Caco-2 (cell line): ENCODE measurements around the gene NPFFR1. TPM values are rescaled to one million over a fixed set of nuclear protein-coding genes. Genes with fewer than 3 reads are reported as not detected.

ENCODE experiments used
- BruUV-seq: library from RNA; stranded (reverse); fragments of 400-500 nt; replicated peaks from 2 replicates; lab custom pipeline; 2021; lab: Mats Ljungman, UMichigan
- CTCF ChIA-PET: fragments of 300-600 bp; sonication (Branson Sonifier 250); formaldehyde crosslinking; loops from one replicate; lab custom pipeline; 2022; ENCODE audit warnings: antibody characterized with exemption; lab: Charles Lee
- POLR2A ChIA-PET: fragments of 300-600 bp; sonication (Branson Sonifier 250); formaldehyde crosslinking; loops from one replicate; lab custom pipeline; 2022; ENCODE audit warnings: antibody characterized with exemption; lab: Charles Lee
- DNase-seq, 2 experiments: peaks; one replicate each; pipeline versions ENCODE4 v3.0.0 to v3.0.0-alpha.2; 2020 to 2022
- H3K27me3 ChIP-seq: replicated peaks from 2 replicates; pipeline ENCODE4 v1.6.0; 2011; ENCODE audit warnings: low read length; ENCODE audit not compliant: control insufficient read depth, insufficient read depth
- H3K36me3 ChIP-seq: 2 replicates; pipeline ENCODE4 v1.5.1; 2011; ENCODE audit warnings: low read length; ENCODE audit not compliant: control insufficient read depth, insufficient read depth
- H3K4me1 ChIP-seq: fragments of 250-450 bp; sonication (Bioruptor Pico); 2 replicates; pipeline ENCODE4 v1.5.1; 2020; ENCODE audit warnings: mild to moderate bottlenecking
- H3K4me3 ChIP-seq: 2 replicates; pipeline ENCODE4 v1.5.1; 2011; ENCODE audit warnings: low read depth, mild to moderate bottlenecking, control low read depth, low read length
- H3K9me3 ChIP-seq: fragments of 250-450 bp; sonication (Bioruptor Pico); 2 replicates; pipeline ENCODE4 v1.5.1; 2020; ENCODE audit warnings: mild to moderate bottlenecking, moderate library complexity
- H3K27ac Mint-ChIP-seq: one replicate; pipeline ENCODE4 v1.8.0; 2022; ENCODE audit warnings: mixed read lengths; ENCODE audit not compliant: unreplicated experiment
- H3K27me3 Mint-ChIP-seq: one replicate; pipeline ENCODE4 v1.8.0; 2022; ENCODE audit warnings: mixed read lengths; ENCODE audit not compliant: insufficient read depth, unreplicated experiment
- H3K36me3 Mint-ChIP-seq: one replicate; pipeline ENCODE4 v1.8.0; 2022; ENCODE audit warnings: mild to moderate bottlenecking, mixed read lengths; ENCODE audit not compliant: insufficient read depth, unreplicated experiment
- H3K4me1 Mint-ChIP-seq: one replicate; pipeline ENCODE4 v1.8.0; 2022; ENCODE audit warnings: low read depth, mixed read lengths; ENCODE audit not compliant: unreplicated experiment
- H3K4me3 Mint-ChIP-seq: one replicate; pipeline ENCODE4 v1.8.0; 2022; ENCODE audit warnings: mild to moderate bottlenecking, moderate library complexity, mixed read lengths; ENCODE audit not compliant: unreplicated experiment
- H3K9me3 Mint-ChIP-seq: one replicate; pipeline ENCODE4 v1.8.0; 2022; ENCODE audit warnings: mixed read lengths; ENCODE audit not compliant: unreplicated experiment
- intact Hi-C: fragments of 100-400 bp; cut with micrococcal nuclease; formaldehyde crosslinking; loops from one replicate; pipeline ENCODE4 v1.10.0; 2022; ENCODE audit not compliant: unreplicated experiment
- total RNA-seq: library from RNA; stranded (reverse); gene quantifications from 2 replicates; pipeline ENCODE4 v1.2.3, GENCODE V29; 2022
- TF ChIP-seq, protein P1 (sequence below), 2 experiments: fragments of 200-600 bp in 1 of 2; IDR thresholded peaks; 1 replicate in 1 of 2; 2 replicates in 1 of 2; pipeline versions ENCODE4 v1.5.1 to v1.8.0; 2011 to 2022; ENCODE audit warnings: antibody characterized with exemption in 1 of 2, control low read depth in 1 of 2, inconsistent platforms in 1 of 2, low read depth in 1 of 2, low read length in 1 of 2, mild to moderate bottlenecking in 1 of 2, moderate library complexity in 1 of 2; ENCODE audit not compliant: insufficient read depth in 1 of 2, severe bottlenecking in 1 of 2, unreplicated experiment in 1 of 2

NPFFR1 gene
- total RNA-seq, 1 experiment from 2014 or later = not detected

DNA sequence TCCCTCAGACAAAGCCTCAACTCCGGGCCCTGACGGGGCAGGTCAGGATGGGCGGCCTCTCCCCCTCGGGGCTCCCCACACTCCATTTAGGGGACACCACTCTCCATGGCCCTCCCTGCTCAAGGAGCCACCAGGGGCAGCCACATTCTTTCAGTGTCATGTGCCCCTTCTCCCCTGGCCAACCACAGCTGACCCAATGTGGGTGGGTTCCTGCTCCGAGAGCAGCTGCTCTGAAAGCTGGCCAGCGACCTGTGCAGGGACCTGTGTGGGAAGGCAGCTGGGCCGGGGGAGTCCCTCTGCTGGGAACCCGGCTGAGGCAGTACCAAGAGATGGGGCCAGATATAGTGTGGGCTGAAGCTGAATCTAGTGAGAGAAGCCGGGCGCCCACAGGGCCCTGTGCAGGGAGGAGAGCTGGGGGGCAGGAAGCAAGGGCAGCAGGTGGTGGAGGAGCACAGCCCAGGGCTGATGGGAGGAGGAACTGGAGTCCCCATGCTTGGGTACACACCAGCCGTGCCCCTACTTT lies 40.6 kb upstream of the NPFFR1 start:
- BruUV-seq = no TSS peak
- Mint-ChIP-seq H3K4me3 (no peak overlapping the region), H3K27me3 (no peaks in the 10 kb centered on the region), H3K9me3 (no peaks in the 10 kb centered on the region), H3K4me1 (peaks cover 21% of the 10 kb centered on the region), H3K27ac (peak overlapping the region; percentile 24), H3K36me3 (peaks cover 5% of the 10 kb centered on the region)
- peaks cover 22% of the 10 kb centered on the region for H3K4me1 ChIP-seq
- H3K9me3 ChIP-seq = no peaks in the 10 kb centered on the region
- H3K36me3 ChIP-seq = no peaks in the 10 kb centered on the region
- intact Hi-C loops = no loop called here
- TF ChIP-seq, protein P1, sequence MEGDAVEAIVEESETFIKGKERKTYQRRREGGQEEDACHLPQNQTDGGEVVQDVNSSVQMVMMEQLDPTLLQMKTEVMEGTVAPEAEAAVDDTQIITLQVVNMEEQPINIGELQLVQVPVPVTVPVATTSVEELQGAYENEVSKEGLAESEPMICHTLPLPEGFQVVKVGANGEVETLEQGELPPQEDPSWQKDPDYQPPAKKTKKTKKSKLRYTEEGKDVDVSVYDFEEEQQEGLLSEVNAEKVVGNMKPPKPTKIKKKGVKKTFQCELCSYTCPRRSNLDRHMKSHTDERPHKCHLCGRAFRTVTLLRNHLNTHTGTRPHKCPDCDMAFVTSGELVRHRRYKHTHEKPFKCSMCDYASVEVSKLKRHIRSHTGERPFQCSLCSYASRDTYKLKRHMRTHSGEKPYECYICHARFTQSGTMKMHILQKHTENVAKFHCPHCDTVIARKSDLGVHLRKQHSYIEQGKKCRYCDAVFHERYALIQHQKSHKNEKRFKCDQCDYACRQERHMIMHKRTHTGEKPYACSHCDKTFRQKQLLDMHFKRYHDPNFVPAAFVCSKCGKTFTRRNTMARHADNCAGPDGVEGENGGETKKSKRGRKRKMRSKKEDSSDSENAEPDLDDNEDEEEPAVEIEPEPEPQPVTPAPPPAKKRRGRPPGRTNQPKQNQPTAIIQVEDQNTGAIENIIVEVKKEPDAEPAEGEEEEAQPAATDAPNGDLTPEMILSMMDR (IDR thresholded peaks at IDR 0.05; ENCODE audit: insufficient read depth in 1 of 2, low read depth in 1 of 2, low read length in 1 of 2, severe bottlenecking in 1 of 2, unreplicated experiment in 1 of 2) = no peak
- no peaks in the 10 kb centered on the region for H3K27me3 ChIP-seq
- CTCF ChIA-PET = interaction anchor here (1.0 to 2.7 kb wide), 7 partner anchors 13 to 103 kb away, joined by 3 to 28 read pairs (median 6); no protein-coding TSS in a partner anchor
- DNase-seq = peak in 1 of 2 experiments; percentile 31
- POLR2A ChIA-PET = no interaction called here
- H3K4me3 ChIP-seq = no peak overlapping the region

DNA sequence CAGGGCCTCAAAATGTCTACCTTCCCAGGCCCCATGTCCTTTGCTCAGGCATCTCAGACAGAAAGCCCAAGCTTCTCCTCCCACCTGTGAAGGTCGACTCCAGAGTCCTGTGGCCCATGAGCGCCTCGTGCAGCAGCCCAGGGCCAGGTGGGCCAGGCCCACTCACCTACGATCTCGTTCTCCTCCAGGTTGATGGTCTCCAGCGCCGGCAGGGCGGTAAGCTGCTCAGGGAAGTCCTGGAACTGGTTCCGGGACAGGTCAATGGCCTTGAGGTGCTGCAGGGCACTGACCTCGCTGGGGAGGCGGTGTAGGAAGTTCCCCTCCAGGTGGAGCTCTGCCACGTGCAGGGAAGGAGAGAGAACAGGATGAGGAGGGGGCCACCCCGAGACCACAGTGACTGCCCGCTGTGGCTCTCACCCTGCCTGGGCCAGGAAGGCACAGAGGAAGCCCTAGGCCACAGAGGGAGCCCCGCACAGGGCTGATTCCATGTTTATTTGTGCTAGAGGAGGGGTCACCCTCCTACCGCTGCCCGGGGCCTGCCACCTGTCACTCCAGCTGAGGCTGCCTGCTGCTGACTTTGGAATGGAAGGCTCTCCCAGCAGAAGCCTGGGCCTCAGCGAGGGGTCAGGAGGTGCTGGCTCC lies 40.0 kb upstream of the NPFFR1 start:
- intact Hi-C loops = no loop called here
- POLR2A ChIA-PET = no interaction called here
- H3K36me3 Mint-ChIP-seq = peaks cover 5% of the 10 kb centered on the region

DNA sequence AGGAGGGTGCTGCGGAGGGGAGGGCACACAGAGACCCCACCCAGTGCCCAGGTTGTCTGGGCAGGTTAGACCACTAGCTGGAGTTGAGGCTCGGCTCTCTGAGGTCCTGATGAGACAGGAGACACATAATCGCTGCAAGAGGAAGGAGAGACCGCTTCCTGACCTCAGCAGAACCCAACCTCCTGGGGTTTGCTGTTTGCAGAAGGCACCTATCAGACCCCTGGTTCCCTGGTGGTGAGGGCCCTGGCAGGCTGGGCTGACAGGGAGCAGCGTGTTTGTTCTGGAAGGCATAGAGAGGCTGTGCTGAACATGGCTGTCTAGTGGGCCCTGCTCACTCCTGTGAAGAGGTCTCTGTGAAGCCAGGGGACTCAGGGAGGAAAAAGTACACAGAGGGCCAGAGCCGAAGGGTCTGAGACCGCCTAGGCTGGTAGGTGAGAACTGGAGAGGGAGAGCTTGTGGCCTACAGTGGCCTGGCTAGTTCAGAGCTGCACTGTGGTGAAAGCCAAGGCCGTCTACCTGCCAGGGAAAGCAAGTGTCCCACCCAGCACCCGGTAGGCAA lies 39.4 kb upstream of the NPFFR1 start:
- H3K4me3 ChIP-seq = no peak overlapping the region
- peaks cover 21% of the 10 kb centered on the region for H3K4me1 Mint-ChIP-seq
- H3K9me3 ChIP-seq = no peaks in the 10 kb centered on the region
- intact Hi-C loops = no loop called here
- no TSS peak for BruUV-seq
- peak overlapping the region; percentile 24 for H3K27ac Mint-ChIP-seq
- no peaks in the 10 kb centered on the region for H3K36me3 ChIP-seq
- H3K9me3 Mint-ChIP-seq = no peaks in the 10 kb centered on the region
- ChIA-PET POLR2A (no interaction called here), CTCF (interaction anchor here (0.6 to 2.1 kb wide), 4 partner anchors 41 to 58 kb away, joined by 3 to 28 read pairs (median 7); no protein-coding TSS in a partner anchor)
- no peaks in the 10 kb centered on the region for H3K27me3 Mint-ChIP-seq
- TF ChIP-seq, protein P1 (IDR thresholded peaks at IDR 0.05; ENCODE audit: insufficient read depth in 1 of 2, low read depth in 1 of 2, low read length in 1 of 2, severe bottlenecking in 1 of 2, unreplicated experiment in 1 of 2) = no peak
- peaks cover 22% of the 10 kb centered on the region for H3K4me1 ChIP-seq
- no peak overlapping the region for H3K4me3 Mint-ChIP-seq
- no peaks in the 10 kb centered on the region for H3K27me3 ChIP-seq
- DNase-seq = no peak
- peaks cover 5% of the 10 kb centered on the region for H3K36me3 Mint-ChIP-seq

More for the DNA sequence above, 40.0 kb upstream of the NPFFR1 start:
- Mint-ChIP-seq H3K9me3 (no peaks in the 10 kb centered on the region), H3K27ac (peak overlapping the region; percentile 24), H3K4me3 (no peak overlapping the region), H3K4me1 (peaks cover 21% of the 10 kb centered on the region), H3K27me3 (no peaks in the 10 kb centered on the region)
- Histone ChIP-seq H3K4me3 (no peak overlapping the region), H3K9me3 (no peaks in the 10 kb centered on the region), H3K4me1 (peaks cover 22% of the 10 kb centered on the region), H3K36me3 (no peaks in the 10 kb centered on the region), H3K27me3 (no peaks in the 10 kb centered on the region)
- BruUV-seq = no TSS peak
- CTCF ChIA-PET = interaction anchor here (0.6 to 2.7 kb wide), 7 partner anchors 28 to 102 kb away, joined by 3 to 28 read pairs (median 8); no protein-coding TSS in a partner anchor
- DNase-seq = peak in 1 of 2 experiments; percentile 62
- TF ChIP-seq, protein P1 (IDR thresholded peaks at IDR 0.05; ENCODE audit: insufficient read depth in 1 of 2, low read depth in 1 of 2, low read length in 1 of 2, severe bottlenecking in 1 of 2, unreplicated experiment in 1 of 2) = peak in 1 of 2 experiments; percentile 62
